ENCODE measurements around the gene DCAF8. TPM values are rescaled to one million over a fixed set of nuclear protein-coding genes. Genes with fewer than 3 reads are reported as not detected.

Gene DCAF8
- total RNA-seq, 6 experiments from 2014 or later = 80.2 to 137 (median 110) TPM

DNA sequence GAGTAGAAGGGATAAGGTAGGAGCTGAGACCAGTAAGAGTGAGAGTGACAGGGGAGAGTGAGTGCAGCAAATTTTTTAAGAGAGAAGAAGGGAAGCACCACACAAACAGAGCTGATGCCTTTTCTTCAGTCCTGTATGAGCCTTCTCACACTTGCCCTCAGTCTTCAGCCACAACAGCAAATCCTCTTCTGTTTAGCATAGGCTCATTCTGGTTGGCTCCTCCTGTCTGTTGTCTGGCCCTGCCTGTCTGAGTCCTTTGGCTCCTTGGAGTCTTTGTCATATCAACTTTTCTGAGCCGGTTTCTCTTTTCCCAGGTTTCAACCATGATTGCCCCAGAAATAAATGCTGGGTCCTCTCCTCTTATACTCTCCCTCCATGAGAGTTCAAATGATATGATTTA lies 84.7 kb downstream of the DCAF8 start:
- intact Hi-C loops (cut with DNase I) = loop anchor here in 1 of 2 donors (10.0 kb wide), 1 partner anchor 63 kb away; the partner anchor contains the start of gene ATP1A2
- no peak overlapping the region for H3K27ac ChIP-seq
- H3K4me1 ChIP-seq = no peaks in the 10 kb centered on the region
- 83% methylated on average over 1 of the region's 1 CpG for WGBS (ENCODE audit: insufficient coverage, low coverage, low lambda C conversion rate, missing lambda C conversion rate)
- H3K9me3 ChIP-seq = no peaks in the 10 kb centered on the region
- no peaks in the 10 kb centered on the region for H3K27me3 ChIP-seq
- no peak for TF ChIP-seq POLR2A (IDR thresholded peaks at IDR 0.05)
- TF ChIP-seq, protein P1, sequence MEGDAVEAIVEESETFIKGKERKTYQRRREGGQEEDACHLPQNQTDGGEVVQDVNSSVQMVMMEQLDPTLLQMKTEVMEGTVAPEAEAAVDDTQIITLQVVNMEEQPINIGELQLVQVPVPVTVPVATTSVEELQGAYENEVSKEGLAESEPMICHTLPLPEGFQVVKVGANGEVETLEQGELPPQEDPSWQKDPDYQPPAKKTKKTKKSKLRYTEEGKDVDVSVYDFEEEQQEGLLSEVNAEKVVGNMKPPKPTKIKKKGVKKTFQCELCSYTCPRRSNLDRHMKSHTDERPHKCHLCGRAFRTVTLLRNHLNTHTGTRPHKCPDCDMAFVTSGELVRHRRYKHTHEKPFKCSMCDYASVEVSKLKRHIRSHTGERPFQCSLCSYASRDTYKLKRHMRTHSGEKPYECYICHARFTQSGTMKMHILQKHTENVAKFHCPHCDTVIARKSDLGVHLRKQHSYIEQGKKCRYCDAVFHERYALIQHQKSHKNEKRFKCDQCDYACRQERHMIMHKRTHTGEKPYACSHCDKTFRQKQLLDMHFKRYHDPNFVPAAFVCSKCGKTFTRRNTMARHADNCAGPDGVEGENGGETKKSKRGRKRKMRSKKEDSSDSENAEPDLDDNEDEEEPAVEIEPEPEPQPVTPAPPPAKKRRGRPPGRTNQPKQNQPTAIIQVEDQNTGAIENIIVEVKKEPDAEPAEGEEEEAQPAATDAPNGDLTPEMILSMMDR (IDR thresholded peaks at IDR 0.05) = no peak
- DNase-seq (no peak), ATAC-seq (no peak)
- H3K36me3 ChIP-seq = no peaks in the 10 kb centered on the region
- no peak overlapping the region for H3K4me3 ChIP-seq

DNA sequence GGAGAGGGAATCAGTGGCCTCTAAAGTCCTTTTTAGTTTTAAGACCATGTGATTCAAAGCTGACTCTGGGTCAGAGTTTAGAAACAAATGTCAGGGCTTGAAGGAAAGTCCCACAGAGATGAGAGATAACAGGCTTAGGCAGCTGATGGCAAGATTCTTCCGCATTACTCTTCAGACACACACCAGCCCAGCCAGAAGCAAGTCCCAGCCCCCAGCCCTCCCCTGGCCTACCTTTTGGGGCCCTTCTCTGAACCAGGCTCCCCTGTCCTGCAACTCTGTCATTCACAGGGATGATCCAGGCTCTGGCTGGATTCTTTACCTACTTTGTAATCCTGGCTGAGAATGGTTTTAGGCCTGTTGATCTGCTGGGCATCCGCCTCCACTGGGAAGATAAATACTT lies 85.1 kb downstream of the DCAF8 start:
- 100% methylated on average over 1 of the region's 2 CpGs for WGBS (ENCODE audit: insufficient coverage, low coverage, low lambda C conversion rate, missing lambda C conversion rate)
- intact Hi-C loops (cut with DNase I) = loop anchor here in 1 of 2 donors (10.0 kb wide), 1 partner anchor 62 kb away; the partner anchor contains the start of gene ATP1A2
- no peak overlapping the region for H3K27ac ChIP-seq
- H3K9me3 ChIP-seq = no peaks in the 10 kb centered on the region
- no peaks in the 10 kb centered on the region for H3K27me3 ChIP-seq
- DNase-seq = no peak
- ATAC-seq = no peak
- H3K36me3 ChIP-seq = no peaks in the 10 kb centered on the region
- H3K4me1 ChIP-seq = no peaks in the 10 kb centered on the region
- H3K4me3 ChIP-seq = no peak overlapping the region
- no peak for TF ChIP-seq POLR2A (IDR thresholded peaks at IDR 0.05)
- TF ChIP-seq, protein P1 (IDR thresholded peaks at IDR 0.05) = no peak

DNA sequence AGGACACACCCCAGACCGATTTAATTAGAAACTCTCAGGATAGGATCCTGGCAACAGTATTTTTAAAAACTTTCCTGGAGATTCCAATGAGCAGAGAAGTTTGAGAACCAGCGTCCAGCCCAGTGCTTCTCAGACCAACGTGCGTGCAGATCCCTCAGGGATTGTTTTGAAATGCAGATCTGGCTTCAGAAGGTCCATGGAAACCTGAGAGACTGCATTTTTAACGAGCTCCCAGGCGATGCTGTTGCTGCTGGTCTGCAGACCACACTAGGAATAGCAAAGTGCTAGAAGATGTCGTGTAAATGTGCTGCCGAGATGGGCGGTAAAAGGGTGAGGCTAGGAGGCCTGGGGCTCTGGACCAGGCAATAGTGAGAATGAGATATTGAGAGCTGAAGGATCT lies 90.4 kb downstream of the DCAF8 start:
- WGBS (ENCODE audit: insufficient coverage, low coverage, low lambda C conversion rate, missing lambda C conversion rate) = 47% methylated on average over 9 of the region's 9 CpGs
- H3K27me3 ChIP-seq = no peaks in the 10 kb centered on the region

DNA sequence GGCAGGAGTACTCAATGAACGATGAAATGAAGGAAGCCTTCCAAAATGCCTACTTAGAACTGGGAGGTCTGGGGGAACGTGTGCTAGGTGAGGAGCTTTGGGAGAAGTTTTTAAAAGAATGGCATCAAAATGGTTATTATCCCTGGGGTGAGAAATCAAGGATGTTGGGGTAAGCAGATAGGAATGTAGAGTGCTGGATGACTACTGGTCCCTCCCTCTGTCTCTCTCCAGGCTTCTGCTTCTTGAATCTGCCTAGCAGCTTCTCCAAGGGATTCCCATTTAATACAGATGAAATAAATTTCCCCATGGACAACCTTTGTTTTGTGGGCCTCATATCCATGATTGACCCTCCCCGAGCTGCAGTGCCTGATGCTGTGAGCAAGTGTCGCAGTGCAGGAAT lies 91.0 kb downstream of the DCAF8 start:
- Histone ChIP-seq H3K27ac (no peak overlapping the region), H3K4me1 (no peaks in the 10 kb centered on the region), H3K27me3 (no peaks in the 10 kb centered on the region), H3K4me3 (no peak overlapping the region), H3K9me3 (no peaks in the 10 kb centered on the region), H3K36me3 (no peaks in the 10 kb centered on the region)
- ATAC-seq (no peak), DNase-seq (no peak)
- intact Hi-C loops (cut with DNase I) = loop anchor here in 1 of 2 donors (10.0 kb wide), 1 partner anchor 57 kb away; the partner anchor contains the start of gene ATP1A2
- no peak for TF ChIP-seq POLR2A (IDR thresholded peaks at IDR 0.05)
- TF ChIP-seq, protein P1 (IDR thresholded peaks at IDR 0.05) = no peak
- 75% methylated on average over 2 of the region's 4 CpGs for WGBS (ENCODE audit: insufficient coverage, low coverage, low lambda C conversion rate, missing lambda C conversion rate)

More for the DNA sequence above, 90.4 kb downstream of the DCAF8 start:
- intact Hi-C loops (cut with DNase I) = loop anchor here in 1 of 2 donors (10.0 kb wide), 1 partner anchor 57 kb away; the partner anchor contains the start of gene ATP1A2
- no peaks in the 10 kb centered on the region for H3K36me3 ChIP-seq
- TF ChIP-seq POLR2A (IDR thresholded peaks at IDR 0.05) = no peak
- TF ChIP-seq, protein P1 (IDR thresholded peaks at IDR 0.05) = no peak
- no peak for ATAC-seq
- no peaks in the 10 kb centered on the region for H3K9me3 ChIP-seq
- no peak overlapping the region for H3K27ac ChIP-seq
- no peak overlapping the region for H3K4me3 ChIP-seq
- no peak for DNase-seq
- H3K4me1 ChIP-seq = no peaks in the 10 kb centered on the region
